Ishikawa (cell line): Measurements from ENCODE around the gene SREBF1.

Experiments
- CEBPB ChIP-seq: IDR thresholded peaks from 2 replicates; pipeline ENCODE4 v1.6.1; 2012
- EGR1 ChIP-seq: IDR thresholded peaks from 2 replicates; pipeline ENCODE4 v1.6.1; 2012
- EP300 ChIP-seq: IDR thresholded peaks from 2 replicates; pipeline ENCODE4 v1.6.1; 2012; ENCODE audit warnings: borderline replicate concordance
- FOXM1 ChIP-seq: IDR thresholded peaks from 2 replicates; pipeline ENCODE4 v1.6.1; 2012; ENCODE audit warnings: low read depth, borderline replicate concordance
- TEAD4 ChIP-seq: IDR thresholded peaks from 2 replicates; pipeline ENCODE4 v1.6.1; 2012
- TF ChIP-seq, protein P1 (sequence below): IDR thresholded peaks from 2 replicates; pipeline ENCODE4 v1.6.1; 2012

DNA sequence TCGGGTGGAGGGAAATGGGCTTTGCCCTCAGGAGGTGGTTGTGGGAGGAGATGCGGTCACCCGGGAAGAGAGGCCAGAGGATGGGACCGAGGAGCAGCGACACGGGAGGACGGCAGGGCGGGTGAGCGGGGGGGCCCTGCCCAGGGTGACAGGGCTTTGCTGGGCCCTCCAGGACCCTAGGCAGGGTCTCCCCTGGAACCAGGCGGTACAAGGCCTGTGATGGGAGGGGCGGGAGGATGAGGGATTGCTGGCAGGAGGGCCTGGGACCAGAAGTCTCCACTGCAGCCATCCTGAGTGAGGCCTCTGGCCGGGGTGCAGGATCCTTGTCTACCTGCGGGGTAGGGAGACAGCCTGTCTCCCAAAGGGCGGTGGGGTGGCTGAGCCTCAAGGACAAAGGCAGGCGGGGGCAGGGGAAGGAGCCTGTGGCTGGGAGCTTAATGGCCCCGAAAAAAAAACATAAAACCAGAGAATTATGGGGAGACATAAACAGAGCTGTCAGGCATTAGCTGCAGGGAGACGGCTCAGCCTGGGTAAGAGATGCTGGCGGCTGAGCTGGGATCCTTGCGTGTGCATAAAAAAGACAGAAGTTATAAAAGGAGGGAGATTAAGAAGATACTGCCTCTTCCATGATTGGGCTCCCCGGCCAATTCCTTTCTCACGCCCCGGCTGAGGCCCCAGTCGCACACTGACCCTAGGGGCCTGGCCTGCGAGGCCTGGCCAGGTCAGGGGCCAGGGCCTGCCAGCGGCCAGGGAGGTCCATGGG lies 66.7 kb downstream of the SREBF1 start:
- TF ChIP-seq EGR1 (no peak), EP300 (no peak), CEBPB (no peak), TEAD4 (no peak), FOXM1 (no peak)
- TF ChIP-seq, protein P1, sequence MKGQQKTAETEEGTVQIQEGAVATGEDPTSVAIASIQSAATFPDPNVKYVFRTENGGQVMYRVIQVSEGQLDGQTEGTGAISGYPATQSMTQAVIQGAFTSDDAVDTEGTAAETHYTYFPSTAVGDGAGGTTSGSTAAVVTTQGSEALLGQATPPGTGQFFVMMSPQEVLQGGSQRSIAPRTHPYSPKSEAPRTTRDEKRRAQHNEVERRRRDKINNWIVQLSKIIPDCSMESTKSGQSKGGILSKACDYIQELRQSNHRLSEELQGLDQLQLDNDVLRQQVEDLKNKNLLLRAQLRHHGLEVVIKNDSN = no peak
